GM19025 (cell line): ENCODE measurements around the gene MDFIC.

ENCODE experiments used
- ATAC-seq: cut with Tn5 transposase; IDR thresholded peaks from one replicate; pipeline ENCODE4 v1.9.1; 2021; ENCODE audit warnings: mild to moderate bottlenecking, low read depth, moderate library complexity; ENCODE audit not compliant: unreplicated experiment

The MDFIC gene

GRCh38 chr7:115032715-115033703 lies 111.1 kb downstream of the MDFIC start:
- ATAC-seq = no peak

- ATAC-seq = no peak
Observed at GRCh38 chr7:115033917-115034459, 112.1 kb downstream of the MDFIC start.

- no peak for ATAC-seq
Observed at GRCh38 chr7:115034515-115034914, 112.6 kb downstream of the MDFIC start.

- ATAC-seq = peak; percentile 52
Observed at GRCh38 chr7:115037128-115037802, 115.4 kb downstream of the MDFIC start.

DNA sequence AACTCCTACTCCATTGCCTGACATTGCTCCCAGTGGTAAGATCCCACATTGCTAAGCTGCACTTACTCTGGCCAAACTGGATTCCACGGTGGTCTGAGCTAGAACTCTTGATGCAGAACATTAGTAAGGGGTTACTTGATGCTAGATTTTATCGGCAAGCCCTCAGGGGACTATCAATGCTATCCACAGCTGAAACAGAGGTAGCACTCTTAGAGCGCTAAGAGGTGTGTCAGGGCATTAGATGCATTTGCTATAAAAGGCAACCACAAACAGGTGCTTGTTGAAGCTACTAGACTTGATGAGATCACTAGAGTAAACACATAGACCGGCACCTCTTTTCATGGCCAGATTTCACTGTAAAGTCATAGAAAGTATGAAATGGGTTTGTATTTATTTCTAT lies 116.3 kb downstream of the MDFIC start:
- no peak for ATAC-seq

DNA sequence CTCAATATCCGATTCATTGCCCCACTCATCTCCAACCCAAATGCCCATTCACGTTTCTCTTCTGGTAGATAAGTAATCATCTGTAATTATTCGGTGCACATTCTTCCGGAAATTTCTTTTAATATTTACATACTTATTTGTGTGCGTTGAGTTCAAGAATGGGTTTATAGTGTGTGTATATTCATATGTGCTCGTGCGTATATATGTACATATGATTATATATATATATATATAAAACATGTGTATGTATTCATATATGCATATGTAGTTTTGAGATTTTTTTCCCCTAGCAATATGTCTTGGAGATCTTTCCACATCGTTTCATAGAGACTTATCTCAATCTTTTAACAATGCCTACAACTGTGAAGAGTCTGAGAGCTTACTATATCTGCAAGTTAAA lies 118.2 kb downstream of the MDFIC start:
- ATAC-seq = no peak

DNA sequence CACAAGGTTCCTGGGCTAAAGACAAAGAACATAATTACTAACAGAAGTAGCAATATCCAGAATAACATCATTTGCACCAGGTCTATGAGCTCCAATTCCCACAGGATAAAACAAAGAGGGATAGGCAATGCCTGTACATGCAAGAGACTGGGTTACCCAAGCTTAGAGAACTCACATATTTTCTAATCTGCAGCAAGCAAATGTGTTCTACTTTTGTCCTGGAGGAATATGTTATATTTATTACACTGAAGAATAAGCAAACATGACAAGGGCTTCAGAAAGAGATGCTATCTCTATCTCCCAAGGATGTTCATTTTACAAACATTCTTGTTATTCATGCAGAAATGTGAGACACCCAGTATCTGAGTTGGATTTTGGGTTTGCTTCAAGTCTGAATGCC lies 118.6 kb downstream of the MDFIC start:
- ATAC-seq = no peak

DNA sequence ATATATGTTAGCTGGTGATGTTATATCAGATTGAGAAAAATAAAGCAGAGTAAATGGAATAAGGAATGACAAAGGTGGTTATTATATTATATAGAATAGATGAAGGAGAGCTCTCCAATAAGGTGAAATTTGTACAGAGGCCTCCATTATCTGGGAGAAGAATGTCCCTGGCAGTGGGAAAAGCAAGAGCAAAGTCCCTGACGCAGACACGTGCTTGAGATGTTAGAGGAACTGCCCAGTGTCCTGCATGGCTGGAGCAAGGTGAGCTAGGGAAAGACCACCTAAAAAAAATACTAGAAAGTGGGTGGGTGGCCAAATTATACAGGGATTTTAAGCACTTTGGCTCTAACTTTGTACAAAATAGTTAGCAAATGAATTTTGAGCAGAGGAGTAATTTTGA lies 120.7 kb downstream of the MDFIC start:
- ATAC-seq = no peak

DNA sequence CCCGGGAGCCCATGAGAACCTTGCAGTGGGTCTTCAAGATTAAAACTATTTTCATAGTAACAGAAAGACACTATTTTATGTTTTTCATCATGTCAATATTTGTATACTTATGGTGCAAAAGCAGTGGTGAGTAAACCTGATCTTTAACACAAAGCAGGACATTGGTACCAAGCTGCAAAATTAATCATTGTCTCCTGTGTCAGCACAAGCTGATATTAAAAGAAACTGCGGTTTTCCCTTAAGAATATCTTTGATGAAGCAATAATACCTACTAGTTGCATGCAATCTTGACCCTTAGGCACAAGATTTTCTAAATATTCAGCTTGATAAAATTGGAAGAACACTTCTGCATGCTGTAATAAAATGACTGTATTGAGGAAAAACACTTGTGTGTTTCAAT lies 121.7 kb downstream of the MDFIC start:
- ATAC-seq = no peak

GRCh38 chr7:115044224-115044623 lies 122.3 kb downstream of the MDFIC start:
- no peak for ATAC-seq

- no peak for ATAC-seq
Observed at GRCh38 chr7:115047958-115048720, 126.2 kb downstream of the MDFIC start.

DNA sequence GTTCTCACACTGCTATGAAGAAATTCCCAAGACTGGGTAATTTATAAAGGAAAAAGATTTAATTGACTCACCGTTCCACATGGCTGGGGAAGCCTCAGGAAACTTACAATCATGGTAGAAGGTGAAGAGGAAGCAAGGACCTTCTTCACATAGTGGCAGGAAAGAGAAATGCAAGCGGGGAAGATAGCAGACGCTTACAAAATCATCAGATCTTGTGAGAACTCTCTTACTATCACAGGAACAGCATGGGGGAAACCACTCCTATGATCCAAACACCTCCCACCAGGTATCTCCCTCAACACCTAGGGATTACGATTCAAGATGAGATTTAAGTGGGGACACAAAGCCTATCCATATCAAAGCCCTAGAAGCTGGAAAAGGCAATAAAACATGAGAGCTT lies 130.8 kb downstream of the MDFIC start:
- no peak for ATAC-seq

DNA sequence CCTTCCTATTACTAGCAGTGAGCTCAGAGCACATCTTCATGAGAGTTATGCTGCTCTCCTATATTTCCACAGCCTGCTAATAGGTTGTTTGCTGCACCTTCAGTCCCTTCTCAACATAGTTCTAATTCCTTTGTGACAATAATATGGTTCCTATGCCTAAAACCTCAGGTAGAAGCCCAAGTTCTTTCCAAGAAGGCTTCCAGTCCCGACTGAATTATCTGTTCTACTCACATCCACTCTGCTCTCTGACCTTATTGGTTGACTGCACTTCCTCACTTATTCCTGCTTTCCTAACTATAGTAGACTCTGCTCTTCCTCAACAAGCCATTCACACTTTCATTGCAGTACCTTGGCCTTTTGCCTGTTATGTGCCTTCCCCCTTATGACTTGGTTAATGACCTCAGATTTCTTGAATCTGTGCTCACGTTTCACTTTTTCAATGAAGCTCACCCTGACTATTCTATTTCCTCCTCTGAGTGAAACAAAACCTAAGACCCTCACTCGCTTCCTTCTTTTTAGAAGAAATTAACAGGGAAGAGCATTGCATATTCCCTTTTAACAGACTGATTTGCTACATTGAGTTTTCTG lies 132.7 kb downstream of the MDFIC start:
- no peak for ATAC-seq

- ATAC-seq = no peak
Observed at GRCh38 chr7:115056019-115056418, 134.1 kb downstream of the MDFIC start.

GRCh38 chr7:115058726-115059125 lies 136.8 kb downstream of the MDFIC start:
- no peak for ATAC-seq

DNA sequence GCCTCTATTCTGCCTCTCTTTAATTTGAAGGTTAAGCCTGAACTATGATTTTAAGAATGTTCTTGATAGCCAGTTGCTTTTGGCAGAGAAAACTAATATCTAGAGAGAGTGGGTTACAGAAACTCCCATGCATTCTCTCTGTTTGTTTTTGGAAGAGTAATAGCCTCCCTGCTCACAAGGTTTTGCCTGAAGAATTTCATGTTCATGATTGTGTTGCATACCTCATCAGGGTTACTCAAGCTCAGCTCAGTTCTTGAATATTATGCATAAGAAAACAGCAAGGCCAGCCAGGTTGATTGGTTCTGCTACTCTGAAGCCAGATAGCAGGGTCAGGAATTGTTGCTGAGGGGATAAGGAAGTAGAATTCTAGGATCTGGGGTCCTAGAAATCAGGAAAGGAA lies 137.4 kb downstream of the MDFIC start:
- no peak for ATAC-seq

DNA sequence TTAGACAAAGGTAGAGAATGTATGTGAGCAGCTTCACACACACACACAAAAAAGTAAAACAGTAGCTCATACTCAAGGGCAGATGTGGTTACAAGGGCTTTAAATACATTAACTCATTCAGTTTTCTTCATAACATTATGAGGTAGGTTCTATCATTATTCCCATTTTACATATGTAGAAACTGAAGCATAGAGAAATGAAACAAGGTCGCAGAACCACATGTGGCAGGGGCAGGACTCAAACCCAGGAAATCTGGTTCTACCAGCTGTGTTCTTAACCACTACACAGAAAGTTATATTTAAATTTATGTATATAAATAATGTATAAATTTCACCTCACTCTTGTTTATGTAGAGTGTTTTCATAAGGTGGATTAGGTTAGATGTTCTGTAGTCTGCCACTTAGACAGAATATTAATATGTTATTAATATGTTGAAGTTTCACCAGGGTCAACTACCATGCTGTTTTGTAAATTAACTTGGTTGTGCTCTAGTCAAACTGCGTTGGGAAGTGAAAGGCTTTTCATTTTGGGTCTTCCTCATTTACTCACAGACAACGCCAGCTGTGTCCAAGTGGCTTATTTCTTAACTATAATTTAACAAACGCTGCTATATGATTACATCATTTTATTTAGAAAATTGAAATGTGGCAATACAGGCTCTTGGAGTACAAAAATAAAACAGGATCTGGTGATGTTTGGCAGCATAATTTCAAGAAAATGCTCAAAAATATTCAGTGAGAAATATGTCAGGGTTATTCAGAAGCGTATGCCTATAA lies 138.4 kb downstream of the MDFIC start:
- ATAC-seq = peak; percentile 72

- no peak for ATAC-seq
Observed at GRCh38 chr7:115066050-115066449, 144.2 kb downstream of the MDFIC start.

GRCh38 chr7:115066634-115067033 lies 144.7 kb downstream of the MDFIC start:
- ATAC-seq = no peak

GRCh38 chr7:115068220-115068619 lies 146.3 kb downstream of the MDFIC start:
- ATAC-seq = no peak
